Endothelial cell of umbilical vein (primary cell): ENCODE measurements around the gene EED. TPM values are rescaled to one million over a fixed set of nuclear protein-coding genes. Genes with fewer than 3 reads are reported as not detected.

Experiments
- BruUV-seq: library from RNA; stranded (reverse); fragments of 400-500 nt; replicated peaks from 2 replicates; lab custom pipeline; 2021; lab: Mats Ljungman, UMichigan
- CTCF ChIA-PET: fragments of 300-600, 350-600 bp; sonication (Branson Sonifier 250); formaldehyde crosslinking; loops from one replicate; lab custom pipeline; 2021; ENCODE audit warnings: antibody characterized with exemption, inconsistent platforms; lab: Charles Lee
- POLR2A ChIA-PET: fragments of 300-600, 350-600 bp; sonication (Branson Sonifier 250); formaldehyde crosslinking; loops from one replicate; lab custom pipeline; 2021; ENCODE audit warnings: antibody characterized with exemption, inconsistent platforms; lab: Charles Lee
- DNase-seq: peaks from one replicate; pipeline ENCODE4 v3.0.0-alpha.2; 2011; ENCODE audit warnings: low read depth, low spot score
- FAIRE-seq: peaks from 2 replicates; lab custom pipeline; 2011; peaks lifted over from hg19 to GRCh38; lab: Jason Lieb, UNC
- H2AFZ ChIP-seq: 2 replicates; pipeline ENCODE4 v1.6.0; 2012; ENCODE audit warnings: low read depth, low read length, control low read depth, inconsistent platforms
- H3K27ac ChIP-seq: 2 replicates; pipeline ENCODE4 v1.5.1; 2011; ENCODE audit warnings: low read depth, mild to moderate bottlenecking, control low read depth, low read length, moderate library complexity; ENCODE audit not compliant: insufficient read depth
- H3K27me3 ChIP-seq, 2 experiments: 2 replicates each; pipeline versions ENCODE4 v1.6.0 to v1.6.1; 2011; ENCODE audit warnings: low read length in 2 of 2, mixed read lengths in 1 of 2; ENCODE audit not compliant: control insufficient read depth in 2 of 2, insufficient read depth in 2 of 2
- H3K36me3 ChIP-seq, 2 experiments: 2 replicates in 1 of 2; 3 replicates in 1 of 2; pipeline ENCODE4 v1.5.1; 2011; ENCODE audit warnings: low read length in 2 of 2, mild to moderate bottlenecking in 1 of 2, moderate library complexity in 1 of 2; ENCODE audit not compliant: control insufficient read depth in 2 of 2, insufficient read depth in 2 of 2; ENCODE audit errors: extremely low read depth in 1 of 2
- H3K4me1 ChIP-seq: 3 replicates; pipeline ENCODE4 v1.5.1; 2011; ENCODE audit warnings: mild to moderate bottlenecking, low read length; ENCODE audit not compliant: control insufficient read depth, insufficient read depth; ENCODE audit errors: extremely low read depth
- H3K4me2 ChIP-seq: 2 replicates; pipeline ENCODE4 v1.6.1; 2011; ENCODE audit warnings: low read length, control low read depth, mixed read lengths; ENCODE audit not compliant: insufficient read depth
- H3K4me3 ChIP-seq, 3 experiments: fragments of 200-600 bp in 1 of 3; sonication (generic), shearing (Covaris generic) in 1 of 3; replicated peaks in 1 of 3; 2 replicates each; pipeline ENCODE4 v1.5.1; 2011 to 2016; ENCODE audit warnings: control low read depth in 3 of 3, low read length in 3 of 3, mild to moderate bottlenecking in 2 of 3, inconsistent platforms in 1 of 3, low read depth in 1 of 3, moderate library complexity in 1 of 3; ENCODE audit not compliant: insufficient read depth in 1 of 3
- H3K79me2 ChIP-seq: 2 replicates; pipeline ENCODE4 v1.6.0; 2012; ENCODE audit warnings: low read length, inconsistent platforms; ENCODE audit not compliant: control insufficient read depth, insufficient read depth
- H3K9ac ChIP-seq: replicated peaks from 2 replicates; pipeline ENCODE3; 2011; ENCODE audit warnings: low read length, control low read depth; ENCODE audit not compliant: insufficient read depth; ENCODE audit errors: extremely low read depth
- H3K9me1 ChIP-seq: replicated peaks from 3 replicates; pipeline ENCODE4 v1.6.0; 2011; ENCODE audit warnings: mild to moderate bottlenecking, low read length; ENCODE audit not compliant: control insufficient read depth, insufficient read depth; ENCODE audit errors: extremely low read depth
- H3K9me3 ChIP-seq: replicated peaks from 2 replicates; pipeline ENCODE4 v1.5.1; 2012; ENCODE audit warnings: low read length, inconsistent platforms; ENCODE audit not compliant: control insufficient read depth, insufficient read depth
- H4K20me1 ChIP-seq: replicated peaks from 2 replicates; pipeline ENCODE3; 2011; ENCODE audit warnings: mild to moderate bottlenecking, low read length; ENCODE audit not compliant: control insufficient read depth, insufficient read depth; ENCODE audit errors: extremely low read depth
- CTCF ChIP-seq, 2 donors: IDR thresholded peaks; 1 replicate in 1 of 2; 2 replicates in 1 of 2; pipeline ENCODE4 v1.5.1; 2011; ENCODE audit warnings: low read length in 2 of 2, mild to moderate bottlenecking in 2 of 2, moderate library complexity in 2 of 2, control low read depth in 1 of 2, inconsistent platforms in 1 of 2, low read depth in 1 of 2; ENCODE audit not compliant: insufficient read depth in 1 of 2; ENCODE audit errors: extremely low read depth in 1 of 2
- EZH2 ChIP-seq: IDR thresholded peaks from 2 replicates; pipeline ENCODE4 v1.6.1; 2012; ENCODE audit warnings: borderline replicate concordance, low read depth, mild to moderate bottlenecking, moderate library complexity, low read length, inconsistent platforms; ENCODE audit not compliant: severe bottlenecking
- FOS ChIP-seq: IDR thresholded peaks from 2 replicates; pipeline ENCODE4 v1.6.1; 2011; ENCODE audit warnings: mild to moderate bottlenecking, low read length, moderate library complexity, borderline replicate concordance; ENCODE audit not compliant: insufficient read depth
- GATA2 ChIP-seq: IDR thresholded peaks from 2 replicates; pipeline ENCODE4 v1.7.0; 2011; ENCODE audit warnings: low read depth, mild to moderate bottlenecking, moderate library complexity, mixed read lengths, low read length; ENCODE audit not compliant: insufficient read length, insufficient read depth
- JUN ChIP-seq: IDR thresholded peaks from 2 replicates; pipeline ENCODE4 v1.6.1; 2011; ENCODE audit warnings: borderline replicate concordance, low read depth; ENCODE audit not compliant: insufficient read length, insufficient read depth
- MAX ChIP-seq: IDR thresholded peaks from 2 replicates; pipeline ENCODE4 v1.6.1; 2011; ENCODE audit not compliant: insufficient read depth, insufficient read length
- MYC ChIP-seq: IDR thresholded peaks from one replicate; pipeline ENCODE4 v1.6.1; 2011; ENCODE audit warnings: mild to moderate bottlenecking, low read depth, low read length
- POLR2A ChIP-seq: IDR thresholded peaks from 2 replicates; pipeline ENCODE4 v1.6.1; 2012; ENCODE audit warnings: low read depth, mild to moderate bottlenecking, control low read depth, low read length
- POLR2AphosphoS5 ChIP-seq: IDR thresholded peaks from 2 replicates; pipeline ENCODE4 v1.6.1; 2012; ENCODE audit warnings: low read depth, mild to moderate bottlenecking, control low read depth, low read length, moderate library complexity; ENCODE audit not compliant: insufficient read depth
- dilution Hi-C: fragments of 300-500 bp; cut with MboI; formaldehyde crosslinking; loops from one replicate; pipeline ENCODE4 v1.15.0; 2019; ENCODE audit warnings: low sequenced_read_pairs; ENCODE audit not compliant: extremely low pct_ligation_motif_present
- intact Hi-C: fragments of 100-400 bp; cut with micrococcal nuclease; formaldehyde crosslinking; loops from one replicate; pipeline ENCODE4 v1.10.0; 2022
- polyA plus RNA-seq, 4 experiments: library from polyadenylated mRNA; depleted of rRNA in 3 of 4; stranded (reverse) in 3 of 4; unstranded in 1 of 4; fragments of >200 nt; gene quantifications; 2 replicates each; pipeline versions ENCODE4 v1.2.1 to v1.2.3, GENCODE V29; 2011 to 2012; ENCODE audit warnings: missing spikeins in 1 of 4
- total RNA-seq: library from RNA; stranded (reverse); gene quantifications from 2 replicates; pipeline ENCODE4 v1.2.3, GENCODE V29; 2021

The EED gene
- total and polyA plus RNA-seq, 2 donors (not counting 3 experiments of a cell fraction or from before 2014, with no cell fraction given): 9.4 to 21.8 TPM

- intact Hi-C loops: no loop called here
- no peaks in the 10 kb centered on the region for H3K79me2 ChIP-seq
- dilution Hi-C loops: no loop called here
- H3K27me3 ChIP-seq: no peaks in the 10 kb centered on the region
- no peak overlapping the region for H3K4me3 ChIP-seq
- no peak for DNase-seq
- no peak for TF ChIP-seq MAX
- no peak for TF ChIP-seq EZH2
- no peak for TF ChIP-seq GATA2
- TF ChIP-seq POLR2A: no peak
- no peak for TF ChIP-seq JUN
- TF ChIP-seq POLR2AphosphoS5: no peak
- TF ChIP-seq MYC: no peak
- no peak for TF ChIP-seq FOS
- no peak for TF ChIP-seq CTCF (IDR thresholded peaks at IDR 0.05; ENCODE audit: extremely low read depth in 1 of 2, insufficient read depth in 1 of 2, low read depth in 1 of 2, low read length in 2 of 2)
- no peaks in the 10 kb centered on the region for H3K4me1 ChIP-seq
- no peaks in the 10 kb centered on the region for H3K36me3 ChIP-seq
- H2AFZ ChIP-seq: no peak overlapping the region
- H4K20me1 ChIP-seq: no peaks in the 10 kb centered on the region
- H3K4me2 ChIP-seq: no peak overlapping the region
- H3K9me3 ChIP-seq: no peaks in the 10 kb centered on the region
- POLR2A ChIA-PET: interaction anchor here (0.6 to 1.5 kb wide), 2 partner anchors 15 to 57 kb away, joined by 3 to 4 read pairs; partner anchors contain the start of gene EED
- FAIRE-seq: no peak
- no peak overlapping the region for H3K9ac ChIP-seq
- no peaks in the 10 kb centered on the region for H3K9me1 ChIP-seq
- CTCF ChIA-PET: interaction anchor here (1.0 to 4.2 kb wide), 10 partner anchors 9 to 375 kb away, joined by 3 to 25 read pairs (median 4); partner anchors contain the start of genes CCDC83 and EED
- no peak overlapping the region for H3K27ac ChIP-seq
- no TSS peak for BruUV-seq
These were observed 14.3 kb upstream of the EED start for GRCh38 chr11:86230179-86230804.
